GM21526 (cell line): ENCODE measurements around the gene REXO1.

Experiments
- ATAC-seq: cut with Tn5 transposase; IDR thresholded peaks from one replicate; pipeline ENCODE4 v1.9.1; 2021; ENCODE audit warnings: moderate library complexity; ENCODE audit not compliant: unreplicated experiment, low FRiP score

Gene REXO1

DNA sequence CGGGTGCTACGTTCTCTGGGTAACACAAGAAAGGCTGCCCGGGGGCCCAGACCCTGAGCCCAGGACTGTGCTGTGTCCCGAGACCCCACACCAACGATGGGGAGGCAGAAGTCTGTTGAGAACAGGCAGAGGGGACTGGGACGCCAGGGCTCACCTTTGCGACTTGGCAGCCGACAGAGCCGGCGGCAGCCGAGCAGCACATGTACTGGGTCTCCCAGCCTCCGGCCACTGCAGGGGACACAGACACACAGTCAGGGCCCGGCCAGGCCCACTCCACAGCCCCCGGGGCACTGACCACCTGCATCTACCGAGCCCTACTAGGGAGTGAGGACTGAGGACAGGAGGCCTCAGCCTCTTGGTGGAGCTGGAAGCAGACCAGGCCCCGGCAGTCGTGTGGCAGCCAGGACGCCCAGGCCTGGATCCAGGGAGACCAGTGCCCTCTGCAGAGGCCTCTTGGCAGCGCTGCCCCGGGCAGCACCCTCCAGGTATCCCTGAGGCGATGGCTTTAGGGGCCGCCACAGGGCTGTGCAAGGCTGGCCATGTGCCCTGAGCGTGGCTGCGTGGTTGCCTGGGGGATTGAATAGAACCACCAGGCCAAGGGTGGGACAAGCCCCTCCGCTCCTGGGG lies 30.6 kb downstream of the REXO1 start:
- ATAC-seq = no peak

DNA sequence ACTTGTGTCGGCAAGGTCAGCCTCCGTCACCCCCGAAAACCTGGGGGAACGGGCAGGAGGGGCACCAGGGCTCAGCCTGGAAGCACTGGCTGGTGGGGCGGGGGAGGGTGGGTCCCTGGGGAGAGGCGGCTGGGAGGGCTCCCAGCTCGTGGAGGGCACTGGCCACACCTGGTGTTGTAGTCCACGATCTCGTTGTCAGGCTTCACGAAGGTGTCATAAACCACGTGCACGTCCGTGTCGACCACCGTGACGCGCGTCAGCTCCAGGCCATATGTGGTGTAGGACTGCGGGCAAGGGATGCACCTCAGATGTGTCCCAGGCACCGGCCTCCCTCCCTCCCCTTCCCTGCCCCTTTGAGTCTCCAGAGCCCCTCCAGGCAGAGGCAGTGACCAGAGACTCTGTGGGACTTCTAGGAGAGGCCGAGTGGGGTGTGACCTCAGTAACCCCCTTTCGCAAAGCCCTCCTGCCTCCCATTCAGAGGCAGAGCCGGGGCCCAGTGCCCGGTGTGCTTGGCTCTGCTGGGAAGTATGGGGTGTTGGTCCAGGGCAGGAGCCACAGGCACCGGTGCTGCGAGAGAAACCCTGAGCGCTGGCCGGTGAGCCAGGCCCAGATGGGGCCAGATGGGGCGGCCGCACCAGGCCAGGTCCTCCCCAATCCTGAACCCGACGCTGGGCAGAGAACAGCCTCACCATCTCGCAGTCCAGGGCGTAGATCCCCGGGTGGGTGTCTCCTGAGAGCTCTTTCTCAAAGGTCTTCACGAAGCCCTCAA lies 31.6 kb downstream of the REXO1 start:
- ATAC-seq = no peak

GRCh38 chr19:1815605-1816529 lies 32.4 kb downstream of the REXO1 start:
- no peak for ATAC-seq

DNA sequence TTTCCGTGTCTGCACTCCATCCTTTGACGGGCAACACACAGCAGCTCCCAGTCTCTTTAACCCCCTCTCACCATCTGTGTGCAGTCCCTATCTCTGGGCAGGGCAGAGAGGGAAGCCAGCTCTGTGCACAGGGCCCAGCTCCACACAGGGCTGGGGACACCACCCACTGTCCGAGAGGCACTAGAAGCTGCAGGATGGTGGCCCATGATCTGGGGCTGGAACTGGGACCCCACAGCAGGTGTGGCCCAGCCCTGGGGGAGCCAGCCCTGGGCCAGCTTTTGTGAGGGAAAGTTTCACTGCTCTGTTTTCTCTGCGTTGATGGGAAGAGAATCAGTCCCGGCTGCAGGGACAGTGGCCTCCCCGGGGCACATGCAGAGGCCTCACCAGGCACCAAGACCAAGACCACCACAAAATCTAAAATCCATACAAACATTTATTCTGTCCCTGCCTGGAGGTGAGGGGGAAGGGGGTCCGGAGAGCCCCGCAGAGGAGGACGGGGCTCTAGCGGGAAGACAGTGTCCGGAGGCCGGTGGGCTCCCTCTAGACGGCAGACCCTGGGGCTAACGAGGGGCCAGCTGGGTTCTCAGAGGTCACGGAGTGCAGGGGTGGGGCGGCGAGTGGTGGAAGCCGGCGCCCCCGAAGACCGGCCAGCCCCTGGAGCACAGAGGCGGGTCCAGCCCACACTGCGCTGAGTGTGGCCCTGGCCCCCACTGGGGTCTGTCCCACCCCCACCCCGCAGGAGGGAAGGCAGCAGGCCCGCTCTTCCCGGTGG lies 33.3 kb downstream of the REXO1 start:
- ATAC-seq = no peak

DNA sequence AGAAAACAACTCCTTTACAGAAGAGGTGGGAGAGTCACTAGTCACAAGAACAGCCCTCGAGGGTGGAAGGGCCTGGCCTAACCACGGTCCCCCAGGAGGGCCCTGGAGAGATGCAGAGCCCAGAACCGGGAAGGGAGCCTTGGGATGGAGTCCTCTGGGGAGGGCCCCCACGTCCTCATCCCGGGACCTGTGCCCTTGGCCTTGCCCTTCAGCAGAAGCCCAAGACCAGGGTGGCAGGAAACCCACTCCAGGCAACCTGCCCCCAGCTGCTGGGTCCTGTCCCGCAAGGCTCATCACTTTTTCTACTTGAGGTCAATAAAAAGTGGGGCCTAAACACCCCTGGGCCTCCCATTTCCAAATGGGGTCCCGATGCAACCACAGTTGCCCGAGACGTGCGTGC lies 33.9 kb downstream of the REXO1 start:
- ATAC-seq = no peak

GRCh38 chr19:1813192-1814182 lies 34.8 kb downstream of the REXO1 start:
- ATAC-seq = no peak

- peak; percentile 70 for ATAC-seq
Measured at GRCh38 chr19:1812426-1813191, 35.7 kb downstream of the REXO1 start.

GRCh38 chr19:1811942-1812425 lies 36.3 kb downstream of the REXO1 start, which contains the start of gene ATP8B3:
Gene ATP8B3, minus strand, starts transcription at chr19:1812276. Its CDS starts 540 bp downstream, at chr19:1811736.
- peak; percentile 26 for ATAC-seq

GRCh38 chr19:1811472-1811894 lies 36.8 kb downstream of the REXO1 start:
- no peak for ATAC-seq

- no peak for ATAC-seq
Measured at GRCh38 chr19:1810439-1811160, 37.7 kb downstream of the REXO1 start.

GRCh38 chr19:1809678-1810077 lies 38.6 kb downstream of the REXO1 start:
- ATAC-seq = no peak

- no peak for ATAC-seq
Measured at GRCh38 chr19:1808395-1808731, 39.9 kb downstream of the REXO1 start.

GRCh38 chr19:1807695-1808394 lies 40.4 kb downstream of the REXO1 start:
- no peak for ATAC-seq

DNA sequence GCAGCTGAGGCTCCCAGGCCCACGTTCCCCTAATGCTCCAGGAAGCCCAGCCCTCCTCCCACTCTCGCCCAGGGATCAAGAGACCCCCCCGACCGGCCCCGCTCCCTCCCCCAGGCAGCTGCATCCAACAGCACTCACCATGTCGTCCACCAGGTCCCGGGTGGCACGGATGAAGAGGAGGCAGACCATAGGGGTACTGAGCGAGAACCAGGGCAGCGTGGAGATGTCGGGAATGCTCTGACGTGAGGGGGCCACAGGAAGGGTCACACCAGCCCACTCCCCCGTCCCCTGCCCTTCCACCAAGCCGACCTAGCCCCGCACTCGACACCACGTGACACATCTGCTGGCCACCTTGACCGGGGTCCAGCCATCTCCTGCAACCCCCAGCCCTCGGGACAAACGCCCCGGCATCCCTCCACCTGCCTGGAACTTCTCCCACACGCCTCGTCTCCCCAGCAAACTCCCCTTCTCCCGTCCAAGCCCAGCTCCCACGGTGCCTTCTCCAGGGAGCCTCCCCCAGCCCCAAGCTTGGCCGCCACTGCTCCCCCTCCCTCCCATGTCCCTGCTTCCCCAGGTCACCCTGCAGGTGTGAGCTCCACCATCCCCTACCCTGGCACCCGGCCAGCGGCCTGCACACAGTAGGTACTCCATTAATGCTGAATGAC lies 41.1 kb downstream of the REXO1 start:
- no peak for ATAC-seq

- no peak for ATAC-seq
Measured at GRCh38 chr19:1806184-1807029, 41.9 kb downstream of the REXO1 start.
